Measurements from ENCODE around the gene UBE2B. TPM values are rescaled to one million over a fixed set of nuclear protein-coding genes. Genes with fewer than 3 reads are reported as not detected.
"Not testable (repeated sequence)": the region's sequence is repeated elsewhere in the genome, so short reads cannot be mapped to it uniquely, and the experiment has no call there.

Gene UBE2B
- 166 and 181 TPM in 2 replicates for polyA plus RNA-seq (2013)

DNA sequence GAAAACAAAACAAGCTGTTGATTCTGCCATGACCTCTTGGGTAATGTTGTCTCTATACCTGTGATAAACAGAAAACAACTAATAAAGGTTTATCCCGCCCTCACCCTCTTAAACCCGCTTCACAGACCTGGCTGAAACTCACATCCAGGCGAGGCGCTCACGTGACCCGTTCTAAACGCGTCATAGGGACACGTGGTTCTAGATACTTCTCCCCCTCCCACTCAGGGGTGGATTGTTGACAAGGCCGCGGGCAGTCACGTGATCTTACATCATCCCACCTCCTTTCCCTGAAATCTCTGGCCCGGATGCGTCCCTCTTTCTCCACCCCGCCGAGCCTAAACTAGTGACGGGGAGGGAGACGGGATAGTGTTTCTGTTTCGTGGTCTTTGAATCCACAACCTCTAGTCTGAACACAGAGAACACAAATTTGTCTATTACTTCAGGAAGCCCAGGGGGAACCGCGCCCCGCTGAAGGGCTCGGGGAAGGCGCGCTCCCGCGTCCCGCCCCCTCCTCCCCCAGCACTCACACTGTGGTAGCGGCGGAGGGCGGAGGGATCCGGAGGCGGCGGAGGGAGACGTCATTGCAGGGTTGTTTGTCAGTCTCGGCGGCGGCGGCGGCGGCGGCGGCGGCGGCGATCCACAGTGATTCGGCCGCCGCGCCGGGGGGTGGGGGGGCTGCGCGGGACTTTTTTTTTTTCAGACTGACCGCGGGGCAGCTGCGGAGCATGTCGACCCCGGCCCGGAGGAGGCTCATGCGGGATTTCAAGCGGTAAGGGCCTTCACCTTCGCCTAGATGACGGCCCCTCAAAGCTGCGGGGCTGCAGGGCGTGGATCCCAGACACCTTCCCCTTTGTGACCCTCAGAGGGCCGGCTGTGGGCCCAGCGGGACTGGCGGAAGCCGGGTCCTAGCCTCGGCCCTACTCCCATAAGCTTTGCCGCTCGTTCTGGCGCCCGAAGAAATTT, at the start of gene UBE2B:
UBE2B (plus strand) TSS at position 699 of the 963 bp plus-strand sequence; CDS start at position 726, 27 bp downstream.
- H2AK5ac ChIP-seq (ENCODE audit: low read length): peak within 1 kb of the TSS; percentile 70
- H3K9me3 ChIP-seq (ENCODE audit: insufficient read depth, low read depth, low read length): no peaks in the 10 kb centered on the region
- peak within 1 kb of the TSS; percentile 90 for H3K4me3 ChIP-seq (ENCODE audit: low read depth, low read length)
- peak within 1 kb of the TSS; percentile 88 for H4K91ac ChIP-seq (ENCODE audit: low read depth, low read length)
- H2BK120ac ChIP-seq (ENCODE audit: insufficient read depth, low read length, poor library complexity): peak within 1 kb of the TSS; percentile 82
- peak within 1 kb of the TSS; percentile 85 for H4K12ac ChIP-seq (ENCODE audit: low read depth, low read length)
- H3K4ac ChIP-seq (ENCODE audit: low read depth, low read length): peak within 1 kb of the TSS; percentile 93
- H3K27me3 ChIP-seq (ENCODE audit: insufficient read depth, low read length): no peaks in the 10 kb centered on the region
- H3K4me2 ChIP-seq (ENCODE audit: low read length): peak within 1 kb of the TSS; percentile 82
- H3K4me1 ChIP-seq (ENCODE audit: control insufficient read depth in 1 of 2, insufficient read depth in 2 of 2, low read length in 2 of 2): peaks cover 0 to 3% of the 10 kb centered on the region in 2 experiments
- peaks cover 14% of the 10 kb centered on the region for H3K79me2 ChIP-seq (ENCODE audit: control insufficient read depth, insufficient read depth, low read length, poor library complexity)
- peak within 1 kb of the TSS; percentile 5 for H2BK12ac ChIP-seq (ENCODE audit: low read length)
- no CpG with 5 or more reads among the region's 74 CpGs for WGBS (ENCODE audit: extremely low coverage, insufficient coverage, insufficient read length)
- peaks cover 5 to 7% of the 10 kb centered on the region in 2 experiments for H3K36me3 ChIP-seq (ENCODE audit: control insufficient read depth in 1 of 2, insufficient read depth in 2 of 2, low read length in 2 of 2)
- H2BK5ac ChIP-seq (ENCODE audit: low read depth, low read length, poor library complexity): peak within 1 kb of the TSS; percentile 91
- H3K18ac ChIP-seq (ENCODE audit: low read length): peak within 1 kb of the TSS; percentile 83
- peak within 1 kb of the TSS; percentile 90 for H3K14ac ChIP-seq (ENCODE audit: low read length)
- peaks cover 13% of the 10 kb centered on the region for H3K79me1 ChIP-seq (ENCODE audit: low read length)
- peak; percentile 99 for DNase-seq
- peak within 1 kb of the TSS; percentile 64 for H2AFZ ChIP-seq (ENCODE audit: insufficient read depth, low read length, poor library complexity)
- peak within 1 kb of the TSS; percentile 98 for H3K9ac ChIP-seq (ENCODE audit: low read length)
- no peak within 1 kb of the TSS for H3K23ac ChIP-seq (ENCODE audit: low read length)
- H4K8ac ChIP-seq (ENCODE audit: low read depth, low read length): peak within 1 kb of the TSS; percentile 83
- H3K27ac ChIP-seq (ENCODE audit: low read depth, low read length): peak within 1 kb of the TSS; percentile 94

DNA sequence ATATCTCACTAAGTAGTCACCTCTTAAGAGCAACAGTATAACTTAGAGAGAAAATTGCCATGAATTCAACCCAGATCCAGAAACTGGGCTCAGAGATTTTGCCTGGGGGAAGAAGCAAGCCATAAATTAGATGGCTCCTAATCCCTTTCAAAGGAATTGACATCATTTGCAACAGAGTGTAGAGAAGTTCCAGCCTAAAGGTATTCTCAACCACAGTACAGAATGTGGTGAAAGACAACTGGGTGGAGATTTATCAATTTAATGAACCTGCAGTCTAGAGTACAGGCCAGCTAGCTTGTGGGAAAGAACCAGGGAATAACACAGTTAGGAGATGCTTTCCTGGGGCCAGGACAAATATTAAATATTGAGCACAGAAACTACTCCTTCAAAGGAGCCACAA, 44.0 kb upstream of the UBE2B start:
- Histone ChIP-seq H3K4me3 (ENCODE audit: low read depth, low read length) (no peak overlapping the region), H4K91ac (ENCODE audit: low read depth, low read length) (no peak overlapping the region), H3K79me2 (ENCODE audit: control insufficient read depth, insufficient read depth, low read length, poor library complexity) (no peaks in the 10 kb centered on the region), H3K27me3 (ENCODE audit: insufficient read depth, low read length) (no peaks in the 10 kb centered on the region), H3K27ac (ENCODE audit: low read depth, low read length) (no peak overlapping the region), H2BK5ac (ENCODE audit: low read depth, low read length, poor library complexity) (no peak overlapping the region), H3K23ac (ENCODE audit: low read length) (no peak overlapping the region), H4K8ac (ENCODE audit: low read depth, low read length) (no peak overlapping the region), H2AK5ac (ENCODE audit: low read length) (no peak overlapping the region), H3K9ac (ENCODE audit: low read length) (no peak overlapping the region), H2BK120ac (ENCODE audit: insufficient read depth, low read length, poor library complexity) (no peak overlapping the region), H2BK12ac (ENCODE audit: low read length) (no peak overlapping the region), H3K4me1 (ENCODE audit: control insufficient read depth in 1 of 2, insufficient read depth in 2 of 2, low read length in 2 of 2) (no peaks in the 10 kb centered on the region), H3K18ac (ENCODE audit: low read length) (no peak overlapping the region), H3K4ac (ENCODE audit: low read depth, low read length) (no peak overlapping the region), H4K12ac (ENCODE audit: low read depth, low read length) (no peak overlapping the region), H3K79me1 (ENCODE audit: low read length) (no peaks in the 10 kb centered on the region), H3K9me3 (ENCODE audit: insufficient read depth, low read depth, low read length) (peaks cover 1% of the 10 kb centered on the region), H3K4me2 (ENCODE audit: low read length) (no peak overlapping the region), H3K36me3 (ENCODE audit: control insufficient read depth in 1 of 2, insufficient read depth in 2 of 2, low read length in 2 of 2) (no peaks in the 10 kb centered on the region), H3K14ac (ENCODE audit: low read length) (no peak overlapping the region), H2AFZ (ENCODE audit: insufficient read depth, low read length, poor library complexity) (no peak overlapping the region)
- DNase-seq: no peak

DNA sequence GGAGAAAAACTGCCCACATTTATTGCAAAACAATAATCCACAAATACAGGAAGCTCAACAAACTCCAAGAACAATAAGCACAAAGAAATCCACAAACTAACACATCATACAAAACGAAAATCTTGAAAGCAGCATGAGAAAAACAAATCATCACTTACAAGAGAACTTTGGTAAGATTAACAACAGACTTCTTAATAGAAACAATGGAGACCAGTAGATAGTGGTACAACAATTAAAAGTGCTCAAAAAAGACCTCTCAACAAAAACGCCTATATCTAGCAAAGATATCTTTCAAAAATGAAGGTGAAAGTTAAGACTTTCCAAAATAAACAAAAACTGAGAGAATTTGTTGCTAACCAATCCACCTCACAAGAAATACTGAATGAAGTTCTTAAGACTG, 42.8 kb upstream of the UBE2B start:
- Histone ChIP-seq H2AK5ac (ENCODE audit: low read length) (no peak overlapping the region), H3K9ac (ENCODE audit: low read length) (no peak overlapping the region), H3K23ac (ENCODE audit: low read length) (no peak overlapping the region), H4K12ac (ENCODE audit: low read depth, low read length) (no peak overlapping the region), H3K14ac (ENCODE audit: low read length) (no peak overlapping the region), H3K79me2 (ENCODE audit: control insufficient read depth, insufficient read depth, low read length, poor library complexity) (no peaks in the 10 kb centered on the region), H3K18ac (ENCODE audit: low read length) (no peak overlapping the region), H2AFZ (ENCODE audit: insufficient read depth, low read length, poor library complexity) (no peak overlapping the region), H2BK12ac (ENCODE audit: low read length) (no peak overlapping the region), H3K27ac (ENCODE audit: low read depth, low read length) (no peak overlapping the region), H3K4me2 (ENCODE audit: low read length) (no peak overlapping the region), H4K91ac (ENCODE audit: low read depth, low read length) (no peak overlapping the region), H3K36me3 (ENCODE audit: control insufficient read depth in 1 of 2, insufficient read depth in 2 of 2, low read length in 2 of 2) (no peaks in the 10 kb centered on the region), H3K79me1 (ENCODE audit: low read length) (no peaks in the 10 kb centered on the region), H3K4me3 (ENCODE audit: low read depth, low read length) (no peak overlapping the region), H3K27me3 (ENCODE audit: insufficient read depth, low read length) (no peaks in the 10 kb centered on the region), H3K4ac (ENCODE audit: low read depth, low read length) (no peak overlapping the region), H3K4me1 (ENCODE audit: control insufficient read depth in 1 of 2, insufficient read depth in 2 of 2, low read length in 2 of 2) (no peaks in the 10 kb centered on the region), H2BK5ac (ENCODE audit: low read depth, low read length, poor library complexity) (no peak overlapping the region), H3K9me3 (ENCODE audit: insufficient read depth, low read depth, low read length) (peaks cover 1% of the 10 kb centered on the region), H2BK120ac (ENCODE audit: insufficient read depth, low read length, poor library complexity) (no peak overlapping the region), H4K8ac (ENCODE audit: low read depth, low read length) (no peak overlapping the region)
- no CpG with 5 or more reads among the region's 2 CpGs for WGBS (ENCODE audit: extremely low coverage, insufficient coverage, insufficient read length)
- no peak for DNase-seq

DNA sequence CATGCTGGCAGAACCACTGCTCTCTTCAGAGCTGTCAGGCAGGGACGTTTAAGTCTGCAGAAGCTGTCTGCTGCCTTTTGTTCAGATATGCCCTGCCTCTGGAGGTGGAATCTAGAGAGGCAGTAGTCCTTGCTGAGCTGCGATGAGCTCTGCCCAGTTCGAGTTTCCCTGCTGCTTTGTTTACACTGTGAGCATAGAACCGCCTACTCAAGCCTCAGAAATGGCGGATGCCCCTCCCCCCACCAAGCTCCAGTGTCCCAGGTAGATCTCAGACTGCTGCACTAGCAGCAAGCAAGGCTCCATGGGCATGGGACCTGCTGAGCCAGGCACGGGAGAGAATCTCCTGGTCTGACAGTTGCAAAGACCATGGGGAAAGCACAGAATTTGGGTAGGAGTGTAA, 34.5 kb upstream of the UBE2B start:
- H3K23ac ChIP-seq (ENCODE audit: low read length); H2AFZ ChIP-seq (ENCODE audit: insufficient read depth, low read length, poor library complexity): not testable (repeated sequence)

More for the DNA sequence above, 34.5 kb upstream of the UBE2B start:
- not testable (repeated sequence) for H3K79me1 ChIP-seq (ENCODE audit: low read length); H2AK5ac ChIP-seq (ENCODE audit: low read length); H4K12ac ChIP-seq (ENCODE audit: low read depth, low read length); H3K4ac ChIP-seq (ENCODE audit: low read depth, low read length); H3K27me3 ChIP-seq (ENCODE audit: insufficient read depth, low read length); H3K27ac ChIP-seq (ENCODE audit: low read depth, low read length); H3K18ac ChIP-seq (ENCODE audit: low read length); H3K9me3 ChIP-seq (ENCODE audit: insufficient read depth, low read depth, low read length); H3K9ac ChIP-seq (ENCODE audit: low read length); H4K8ac ChIP-seq (ENCODE audit: low read depth, low read length); H2BK12ac ChIP-seq (ENCODE audit: low read length); H3K4me3 ChIP-seq (ENCODE audit: low read depth, low read length); H3K79me2 ChIP-seq (ENCODE audit: control insufficient read depth, insufficient read depth, low read length, poor library complexity); H3K14ac ChIP-seq (ENCODE audit: low read length); H3K4me1 ChIP-seq (ENCODE audit: control insufficient read depth in 1 of 2, insufficient read depth in 2 of 2, low read length in 2 of 2); H3K36me3 ChIP-seq (ENCODE audit: control insufficient read depth in 1 of 2, insufficient read depth in 2 of 2, low read length in 2 of 2); H4K91ac ChIP-seq (ENCODE audit: low read depth, low read length); H3K4me2 ChIP-seq (ENCODE audit: low read length); H2BK120ac ChIP-seq (ENCODE audit: insufficient read depth, low read length, poor library complexity); H2BK5ac ChIP-seq (ENCODE audit: low read depth, low read length, poor library complexity); DNase-seq
- no CpG with 5 or more reads among the region's 6 CpGs for WGBS (ENCODE audit: extremely low coverage, insufficient coverage, insufficient read length)

Data from trophoblast cell (in vitro differentiated cells and primary cell).